SK-N-SH (cell line): ENCODE data around the gene IL10RA. TPM values are rescaled to one million over a fixed set of nuclear protein-coding genes. Genes with fewer than 3 reads are reported as not detected.

Source experiments
- CTCF ChIA-PET: fragments of 300-600, 350-600 bp; formaldehyde crosslinking; extraction: SDS; loops from one replicate; lab custom pipeline; 2021; lab: Yijun Ruan, JAX
- POLR2A ChIA-PET: fragments of 350-600 bp; sonication (Branson Sonifier 250); formaldehyde crosslinking; extraction: SDS; loops from one replicate; lab custom pipeline; 2020; ENCODE audit warnings: antibody characterized with exemption, inconsistent platforms; lab: Yijun Ruan, JAX
- DNase-seq: peaks from one replicate; pipeline ENCODE4 v3.0.0; 2012
- H2AFZ ChIP-seq: fragments of 200-600 bp; sonication (generic); 2 replicates; pipeline ENCODE4 v1.8.1; 2016; ENCODE audit warnings: antibody characterized with exemption, mild to moderate bottlenecking, low read depth
- H3F3A ChIP-seq: fragments of 200-600 bp; sonication (generic); replicated peaks from 2 replicates; pipeline ENCODE3; 2016; ENCODE audit warnings: antibody characterized with exemption, mild to moderate bottlenecking; ENCODE audit not compliant: insufficient read depth
- H3K27ac ChIP-seq, 2 experiments: fragments of 200-500 bp in 1 of 2; fragments of 200-600 bp in 1 of 2; sonication (Bioruptor generic) in 1 of 2; sonication (generic), shearing (Covaris generic) in 1 of 2; 2 replicates each; pipeline versions ENCODE4 v1.5.1 to v1.6.1; 2014 to 2016; ENCODE audit warnings: low read depth in 2 of 2, inconsistent platforms in 1 of 2, low read length in 1 of 2, mild to moderate bottlenecking in 1 of 2, mixed read lengths in 1 of 2
- H3K27me3 ChIP-seq: fragments of 200-600 bp; sonication (generic), shearing (Covaris generic); 2 replicates; pipeline ENCODE4 v1.6.1; 2016; ENCODE audit warnings: mixed run types; ENCODE audit not compliant: insufficient read depth
- H3K36me3 ChIP-seq, 2 experiments: fragments of 200-500 bp in 1 of 2; fragments of 200-600 bp in 1 of 2; sonication (Bioruptor generic) in 1 of 2; sonication (generic) in 1 of 2; replicated peaks in 1 of 2; 2 replicates each; pipeline versions ENCODE3 to v1.5.1; 2014 to 2016; ENCODE audit warnings: low read length in 1 of 2, mild to moderate bottlenecking in 1 of 2; ENCODE audit not compliant: insufficient read depth in 2 of 2, control insufficient read depth in 1 of 2
- H3K4me1 ChIP-seq, 2 experiments: fragments of 200-500 bp in 1 of 2; fragments of 200-600 bp in 1 of 2; sonication (Bioruptor generic) in 1 of 2; sonication (generic), shearing (Covaris generic) in 1 of 2; 2 replicates each; pipeline versions ENCODE4 v1.5.1 to v1.6.1; 2014 to 2016; ENCODE audit warnings: low read depth in 1 of 2, low read length in 1 of 2, mixed run types in 1 of 2; ENCODE audit not compliant: insufficient read depth in 2 of 2, control insufficient read depth in 1 of 2
- H3K4me2 ChIP-seq: fragments of 200-600 bp; sonication (generic), shearing (Covaris generic); 2 replicates; pipeline ENCODE4 v1.6.1; 2017; ENCODE audit warnings: mixed run types
- H3K4me3 ChIP-seq, 2 experiments: fragments of 200-500 bp in 1 of 2; fragments of 200-600 bp in 1 of 2; sonication (Bioruptor generic) in 1 of 2; sonication (generic), shearing (Covaris generic) in 1 of 2; 2 replicates each; pipeline versions ENCODE4 v1.5.1 to v1.8.1; 2014 to 2016; ENCODE audit warnings: low read depth in 2 of 2, inconsistent platforms in 1 of 2, low read length in 1 of 2, mild to moderate bottlenecking in 1 of 2, mixed read lengths in 1 of 2, moderate library complexity in 1 of 2
- H3K79me2 ChIP-seq: fragments of 200-600 bp; sonication (generic); 2 replicates; pipeline ENCODE4 v1.8.1; 2017; ENCODE audit warnings: mild to moderate bottlenecking; ENCODE audit not compliant: insufficient read depth
- H3K9ac ChIP-seq: fragments of 200-600 bp; sonication (generic); 2 replicates; pipeline ENCODE4 v1.6.1; 2017; ENCODE audit warnings: mixed run types
- H3K9me2 ChIP-seq: fragments of 200-600 bp; sonication (generic); 2 replicates; pipeline ENCODE4 v1.6.1; 2017; ENCODE audit warnings: mixed run types
- H3K9me3 ChIP-seq: fragments of 200-600 bp; sonication (generic); 2 replicates; pipeline ENCODE4 v1.6.1; 2017; ENCODE audit warnings: mixed run types, mild to moderate bottlenecking, moderate library complexity
- H4K20me1 ChIP-seq: fragments of 200-600 bp; sonication (generic); 2 replicates; pipeline ENCODE4 v1.6.1; 2017; ENCODE audit warnings: mild to moderate bottlenecking, mixed run types; ENCODE audit not compliant: insufficient read depth
- CHD2 ChIP-seq: fragments of 150-350 bp; IDR thresholded peaks from 2 replicates; pipeline ENCODE4 v1.6.1; 2018; ENCODE audit warnings: low read length; ENCODE audit not compliant: partially characterized antibody
- CTCF ChIP-seq: fragments of 200-600 bp; sonication (generic); IDR thresholded peaks from 2 replicates; pipeline ENCODE4 v1.6.1; 2017; ENCODE audit warnings: antibody characterized with exemption, mild to moderate bottlenecking, moderate library complexity
- ELF1 ChIP-seq: IDR thresholded peaks from 2 replicates; pipeline ENCODE4 v1.4.0; 2012
- EP300 ChIP-seq, 2 experiments: IDR thresholded peaks; 2 replicates each; pipeline versions ENCODE4 v1.4.0 to v1.6.1; 2012; ENCODE audit warnings: borderline replicate concordance in 1 of 2, low read depth in 1 of 2, low read length in 1 of 2
- EZH2phosphoT487 ChIP-seq: fragments of 200-600 bp; sonication (generic); IDR thresholded peaks from 2 replicates; pipeline ENCODE4 v1.6.1; 2017; ENCODE audit warnings: low read depth, mixed run types, mild to moderate bottlenecking, antibody characterized with exemption, moderate library complexity, borderline replicate concordance
- FOXJ3 ChIP-seq: sonication (generic); formaldehyde crosslinking; IDR thresholded peaks from 2 replicates; pipeline ENCODE4 v1.5.1; 2020; ENCODE audit warnings: mild to moderate bottlenecking, missing genetic modification reagents
- FOXM1 ChIP-seq: IDR thresholded peaks from 2 replicates; pipeline ENCODE4 v1.4.0; 2012; ENCODE audit warnings: low read depth, mild to moderate bottlenecking
- GABPA ChIP-seq: IDR thresholded peaks from 2 replicates; pipeline ENCODE4 v1.4.0; 2012; ENCODE audit warnings: low read depth, mild to moderate bottlenecking
- IRF3 ChIP-seq: fragments of 150-350 bp; IDR thresholded peaks from 2 replicates; pipeline ENCODE4 v1.6.1; 2016; ENCODE audit warnings: mild to moderate bottlenecking, low read depth, low read length
- JUND ChIP-seq: IDR thresholded peaks from 2 replicates; pipeline ENCODE4 v1.4.0; 2012
- MAX ChIP-seq: IDR thresholded peaks from 2 replicates; pipeline ENCODE4 v1.4.0; 2012; ENCODE audit warnings: low read depth
- NFIC ChIP-seq: IDR thresholded peaks from 2 replicates; pipeline ENCODE4 v1.4.0; 2012; ENCODE audit warnings: borderline replicate concordance
- NRF1 ChIP-seq: IDR thresholded peaks from 2 replicates; pipeline ENCODE4 v1.6.1; 2012; ENCODE audit warnings: low read depth, mild to moderate bottlenecking, low read length
- PBX3 ChIP-seq: IDR thresholded peaks from 2 replicates; pipeline ENCODE4; 2012
- TAF1 ChIP-seq: IDR thresholded peaks from 2 replicates; pipeline ENCODE4 v1.6.1; 2012; ENCODE audit warnings: low read depth, mild to moderate bottlenecking, low read length, moderate library complexity, borderline replicate concordance
- TCF12 ChIP-seq: IDR thresholded peaks from 2 replicates; pipeline ENCODE4 v1.4.0; 2012
- TEAD4 ChIP-seq: IDR thresholded peaks from 2 replicates; pipeline ENCODE4 v1.4.0; 2012; ENCODE audit warnings: mild to moderate bottlenecking, borderline replicate concordance; ENCODE audit not compliant: insufficient read depth
- USF1 ChIP-seq: IDR thresholded peaks from 2 replicates; pipeline ENCODE4 v1.4.0; 2012; ENCODE audit warnings: low read depth, borderline replicate concordance
- WGBS: methylation state at CpG from one replicate; pipeline ENCODE4 v1.1.6; 2017; ENCODE audit warnings: low lambda C conversion rate; 5-methylcytosine and 5-hydroxymethylcytosine counted together
- polyA plus RNA-seq, 3 experiments: library from polyadenylated mRNA; depleted of rRNA; stranded (reverse); fragments of >200 nt; gene quantifications; 2 replicates each; pipeline ENCODE4 v1.2.3, GENCODE V29; 2012

Gene IL10RA
- polyA plus RNA-seq, 1 of the 3 experiments (the other 2 are of a cell fraction) = not detected

- no peaks in the 10 kb centered on the region for H3K79me2 ChIP-seq
- CTCF ChIA-PET = interaction anchor here (1.0 kb wide), 1 partner anchor 53 kb away, joined by 3 read pairs; no protein-coding TSS in a partner anchor
- no peaks in the 10 kb centered on the region for H4K20me1 ChIP-seq
- no peaks in the 10 kb centered on the region for H3K36me3 ChIP-seq
- no peaks in the 10 kb centered on the region for H3K9me3 ChIP-seq
- no peak overlapping the region for H2AFZ ChIP-seq
- no peak overlapping the region for H3K4me2 ChIP-seq
- no peak overlapping the region for H3K9ac ChIP-seq
- TF ChIP-seq IRF3 (no peak), CTCF (no peak), CHD2 (no peak), JUND (no peak), USF1 (no peak), TAF1 (no peak), EZH2phosphoT487 (no peak), FOXJ3 (CRISPR knock-in tag) (no peak), PBX3 (no peak), FOXM1 (no peak), MAX (no peak), GABPA (no peak), ELF1 (no peak), EP300 (IDR thresholded peaks at IDR 0.05; ENCODE audit: borderline replicate concordance in 1 of 2, low read depth in 1 of 2, low read length in 1 of 2) (no peak), NFIC (no peak), TEAD4 (no peak), NRF1 (no peak), TCF12 (no peak)
- TF ChIP-seq, all 33 proteins: peak for 0
- Histone ChIP-seq H3K27me3 (no peaks in the 10 kb centered on the region), H3K27ac (no peak overlapping the region), H3K4me1 (no peaks in the 10 kb centered on the region), H3K9me2 (no peaks in the 10 kb centered on the region), H3K4me3 (no peak overlapping the region), H3F3A (no peaks in the 10 kb centered on the region)
- POLR2A ChIA-PET = no interaction called here
- DNase-seq = no peak
- no CpG with 5 or more reads among the region's 3 CpGs for WGBS
These were observed 13.3 kb downstream of the IL10RA start for GRCh38 chr11:117999354-117999993.
